Large intestine (tissue), 3 donors: ENCODE measurements around the gene PSMC6. TPM values are rescaled to one million over a fixed set of nuclear protein-coding genes. Genes with fewer than 3 reads are reported as not detected.
"Not testable (repeated sequence)": the region's sequence is repeated elsewhere in the genome, so short reads cannot be mapped to it uniquely, and the experiment has no call there.

Experiments used
- DNase-seq, 2 donors: peaks; one replicate each; pipeline versions ENCODE4 v3.0.0 to v3.0.0-alpha.2; 2013
- H3K27ac ChIP-seq: one replicate; pipeline ENCODE4 v1.5.1; 2013; ENCODE audit warnings: low read length
- H3K27me3 ChIP-seq: 2 replicates; pipeline ENCODE4 v1.6.1; 2013; ENCODE audit warnings: low read length; ENCODE audit not compliant: control insufficient read depth, insufficient read depth
- H3K36me3 ChIP-seq: 2 replicates; pipeline ENCODE4 v1.6.1; 2013; ENCODE audit warnings: low read length; ENCODE audit not compliant: control insufficient read depth, insufficient read depth
- H3K4me1 ChIP-seq: one replicate; pipeline ENCODE4 v1.6.1; 2013; ENCODE audit warnings: low read length; ENCODE audit not compliant: control insufficient read depth, insufficient read depth
- H3K4me3 ChIP-seq: one replicate; pipeline ENCODE4 v1.5.1; 2013; ENCODE audit warnings: low read length
- H3K9me3 ChIP-seq: one replicate; pipeline ENCODE4 v1.6.1; 2013; ENCODE audit warnings: mild to moderate bottlenecking, low read depth, low read length, moderate library complexity; ENCODE audit not compliant: control insufficient read depth
- WGBS: methylation state at CpG from one replicate; pipeline ENCODE4 v1.1.5; 2013; ENCODE audit warnings: low lambda C conversion rate; ENCODE audit not compliant: insufficient coverage; 5-methylcytosine and 5-hydroxymethylcytosine counted together
- polyA plus RNA-seq: library from polyadenylated mRNA; unstranded; fragments of 120-200 nt; gene quantifications from one replicate; pipeline ENCODE4 v1.2.1, GENCODE V29; 2013

Gene PSMC6
- polyA plus RNA-seq, 1 donor: 127 TPM

DNA sequence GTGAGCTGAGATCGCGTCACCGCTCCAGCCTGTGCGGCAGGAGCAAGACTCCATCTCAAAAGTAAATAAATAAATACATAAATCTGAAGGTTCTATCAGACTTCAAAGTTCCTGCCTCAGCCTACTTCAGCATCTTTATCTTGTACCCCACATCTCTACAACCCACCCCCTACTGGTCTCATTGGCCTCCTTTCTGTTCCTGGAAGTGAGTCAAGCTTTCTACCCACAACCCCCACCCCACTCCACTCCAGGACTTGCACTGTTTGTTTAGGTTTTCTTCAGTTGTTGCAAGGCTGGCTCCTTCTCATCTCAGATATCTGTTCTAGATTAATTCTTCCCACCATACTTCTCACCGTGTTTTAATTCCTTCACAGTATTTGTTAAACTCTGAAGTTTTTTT is 714 bp upstream of the PSMC6 start:
- Histone ChIP-seq H3K27ac (peak overlapping the region; percentile 93), H3K4me1 (peaks cover 8% of the 10 kb centered on the region), H3K27me3 (no peaks in the 10 kb centered on the region), H3K4me3 (peak overlapping the region; percentile 71), H3K36me3 (peaks cover 15% of the 10 kb centered on the region), H3K9me3 (no peaks in the 10 kb centered on the region)
- DNase-seq: peak; percentile 12 to 17
- WGBS: 60% methylated on average over 1 of the region's 5 CpGs

DNA sequence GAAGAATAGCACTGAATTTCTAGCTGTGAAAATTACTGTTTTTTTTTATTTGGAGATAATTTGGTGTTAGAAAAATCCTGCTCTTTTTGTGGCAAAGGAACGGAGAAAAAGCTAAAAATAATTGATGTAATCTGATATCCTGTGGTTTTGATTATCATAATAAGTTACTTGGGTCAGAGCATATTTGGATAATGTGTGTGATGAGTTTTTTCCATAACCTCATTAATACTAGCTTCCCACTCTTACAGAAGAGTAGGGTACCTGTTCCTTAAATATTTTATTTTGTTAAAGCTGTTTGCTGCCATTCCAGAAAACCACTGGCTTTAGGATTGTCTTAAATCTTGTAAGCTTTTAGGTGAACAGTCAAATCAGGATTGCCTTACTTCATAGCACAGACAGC is 4.7 kb downstream of the PSMC6 start:
- WGBS: 92% methylated on average over 1 of the region's 1 CpG
- no peaks in the 10 kb centered on the region for H3K27me3 ChIP-seq
- no peak overlapping the region for H3K27ac ChIP-seq
- DNase-seq: no peak
- H3K9me3 ChIP-seq: no peaks in the 10 kb centered on the region
- H3K4me1 ChIP-seq: no peaks in the 10 kb centered on the region
- no peak overlapping the region for H3K4me3 ChIP-seq
- H3K36me3 ChIP-seq: peaks cover 51% of the 10 kb centered on the region

DNA sequence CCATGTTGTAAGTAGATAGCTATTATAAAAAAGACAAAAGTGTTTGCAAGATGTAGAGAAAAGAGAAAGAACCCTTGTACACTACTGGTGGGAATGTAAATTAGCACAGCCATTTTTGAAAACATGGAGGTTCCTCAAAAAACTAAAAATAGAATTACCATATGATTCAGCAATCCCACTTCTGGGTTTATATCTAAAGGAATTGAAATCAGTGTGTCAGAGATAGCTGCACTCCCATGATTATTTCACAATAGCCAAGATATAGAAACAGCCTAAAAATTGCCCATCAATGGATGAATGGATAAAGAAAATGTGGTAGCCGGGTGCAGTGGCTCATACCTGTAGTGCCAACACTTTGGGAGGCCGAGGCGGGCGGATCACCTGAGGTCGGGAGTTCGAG is 9.2 kb downstream of the PSMC6 start:
- Histone ChIP-seq H3K4me3 (no peak overlapping the region), H3K27ac (no peak overlapping the region), H3K36me3 (peaks cover 58% of the 10 kb centered on the region), H3K27me3 (no peaks in the 10 kb centered on the region), H3K4me1 (no peaks in the 10 kb centered on the region), H3K9me3 (no peaks in the 10 kb centered on the region)
- no peak for DNase-seq
- no CpG with 5 or more reads among the region's 6 CpGs for WGBS

DNA sequence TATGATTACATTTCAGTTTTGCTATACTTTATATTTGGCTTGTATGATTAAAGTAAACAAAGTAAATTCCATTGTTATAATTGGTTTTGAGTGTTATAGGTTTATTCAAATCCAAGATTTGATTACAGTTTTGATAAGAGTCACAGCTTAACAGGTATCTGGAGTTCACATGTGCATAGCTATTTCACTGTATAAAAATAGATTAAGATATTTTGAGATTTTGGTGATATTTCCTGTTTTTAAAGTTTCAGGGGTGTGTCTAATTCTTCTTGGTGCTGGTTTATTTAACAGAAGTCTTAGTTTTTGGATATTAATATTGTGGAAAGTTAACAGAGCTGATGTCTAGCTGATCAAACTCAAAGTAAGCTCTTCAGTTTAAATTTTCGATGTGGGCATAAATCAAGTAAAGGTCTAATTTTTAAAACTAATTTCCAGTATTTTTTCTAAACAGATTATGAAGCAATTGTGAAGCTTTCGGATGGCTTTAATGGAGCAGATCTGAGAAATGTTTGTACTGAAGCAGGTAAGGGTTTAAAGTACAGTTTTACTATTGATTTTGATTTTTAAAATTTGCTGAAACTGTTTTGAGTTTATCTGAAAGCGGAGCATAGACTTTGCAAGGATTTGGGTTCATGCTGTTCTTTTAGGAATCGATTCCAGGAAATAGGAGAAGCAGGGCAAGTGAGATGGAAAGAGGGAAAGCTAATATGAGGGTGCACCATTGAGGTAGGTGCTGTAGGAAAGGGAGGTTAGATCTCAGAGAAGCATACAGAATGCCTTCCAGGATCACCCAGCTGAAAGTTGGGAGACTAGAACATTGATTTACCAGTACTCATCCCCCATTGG is 16.7 kb downstream of the PSMC6 start:
- Histone ChIP-seq H3K36me3 (peaks cover 64% of the 10 kb centered on the region), H3K4me1 (no peaks in the 10 kb centered on the region), H3K27ac (no peak overlapping the region), H3K27me3 (no peaks in the 10 kb centered on the region), H3K9me3 (no peaks in the 10 kb centered on the region), H3K4me3 (no peak overlapping the region)
- WGBS: 100% methylated on average over 4 of the region's 4 CpGs
- no peak for DNase-seq

DNA sequence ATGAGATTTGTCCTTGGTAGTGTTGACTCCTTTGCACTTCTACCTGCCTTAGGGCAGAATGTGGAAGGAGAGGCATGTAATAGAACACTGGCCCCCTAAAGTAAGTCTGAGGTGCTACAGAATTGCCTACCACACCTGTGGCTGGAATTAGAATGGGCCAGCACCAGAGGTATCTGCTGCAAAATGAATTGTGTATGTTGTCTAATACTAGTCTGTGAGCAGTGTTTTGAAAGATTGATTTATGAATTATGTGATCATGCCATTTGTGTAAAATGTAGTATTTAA is 17.3 kb downstream of the PSMC6 start:
- no peaks in the 10 kb centered on the region for H3K4me1 ChIP-seq
- H3K27me3 ChIP-seq: no peaks in the 10 kb centered on the region
- no peak overlapping the region for H3K4me3 ChIP-seq
- DNase-seq: no peak
- no peak overlapping the region for H3K27ac ChIP-seq
- H3K36me3 ChIP-seq: peaks cover 66% of the 10 kb centered on the region
- no peaks in the 10 kb centered on the region for H3K9me3 ChIP-seq

- H3K4me3 ChIP-seq, H3K27ac ChIP-seq, DNase-seq, H3K27me3 ChIP-seq, H3K4me1 ChIP-seq, H3K9me3 ChIP-seq: not testable (repeated sequence)
- peaks cover 42% of the 10 kb centered on the region for H3K36me3 ChIP-seq
- WGBS: 100% methylated on average over 1 of the region's 2 CpGs
Observed at GRCh38 chr14:52727509-52727908, 20.5 kb downstream of the PSMC6 start.

DNA sequence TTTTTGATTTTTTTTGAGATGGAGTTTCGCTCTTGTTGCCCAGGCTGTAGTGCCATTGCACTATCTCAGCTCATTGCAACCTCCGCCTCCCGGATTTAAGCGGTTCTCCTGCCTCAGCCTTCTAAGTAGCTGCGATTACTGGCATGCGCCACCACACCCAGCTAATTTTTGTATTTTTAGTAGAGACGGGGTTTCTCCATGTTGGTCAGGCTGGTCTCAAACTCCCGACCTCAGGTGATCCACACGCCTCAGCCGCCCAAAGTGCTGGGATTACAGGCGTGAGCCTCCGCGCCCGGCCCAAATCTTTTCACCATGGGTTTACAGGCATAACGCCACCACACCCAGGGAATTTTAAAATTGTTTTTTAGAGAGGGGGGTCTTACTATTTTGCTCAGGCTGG is 22.0 kb downstream of the PSMC6 start:
- DNase-seq, H3K4me1 ChIP-seq, H3K27me3 ChIP-seq, H3K9me3 ChIP-seq, H3K4me3 ChIP-seq, H3K27ac ChIP-seq: not testable (repeated sequence)
- H3K36me3 ChIP-seq: peaks cover 38% of the 10 kb centered on the region
- WGBS: 100% methylated on average over 1 of the region's 15 CpGs

DNA sequence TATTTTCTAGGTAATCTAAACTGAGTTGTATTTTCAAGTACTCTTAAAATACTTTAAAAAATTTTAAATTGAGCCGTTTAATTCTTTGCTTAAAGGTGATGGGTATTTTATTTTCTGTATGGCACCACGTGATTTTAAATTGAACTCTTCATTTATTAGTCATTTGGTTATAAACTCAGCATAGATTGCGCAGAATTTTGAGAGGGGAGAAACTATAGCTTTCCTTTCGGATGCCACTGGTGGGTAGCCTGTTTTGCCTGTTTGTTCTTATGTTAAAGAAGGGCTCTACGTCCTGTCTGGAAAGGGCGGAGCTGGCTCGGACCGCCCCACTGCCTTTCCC is 22.6 kb downstream of the PSMC6 start:
- Histone ChIP-seq H3K9me3 (no peaks in the 10 kb centered on the region), H3K4me3 (peak overlapping the region; percentile 36), H3K27ac (peak overlapping the region; percentile 49), H3K4me1 (no peaks in the 10 kb centered on the region), H3K36me3 (peaks cover 35% of the 10 kb centered on the region), H3K27me3 (no peaks in the 10 kb centered on the region)
- no peak for DNase-seq
- 5% methylated on average over 2 of the region's 8 CpGs for WGBS

- Histone ChIP-seq H3K27ac (peak within 1 kb of the TSS; percentile 82), H3K4me3 (peak within 1 kb of the TSS; percentile 94), H3K9me3 (no peaks in the 10 kb centered on the region), H3K36me3 (peaks cover 31% of the 10 kb centered on the region), H3K4me1 (no peaks in the 10 kb centered on the region), H3K27me3 (no peaks in the 10 kb centered on the region)
- no CpG with 5 or more reads among the region's 72 CpGs for WGBS
- peak; percentile 98 to 99 for DNase-seq
Observed at GRCh38 chr14:52729925-52730708, 23.1 kb downstream of the PSMC6 start, which contains the start of gene STYX. STYX (plus strand) TSS chr14:52730166; CDS start chr14:52730475, 309 bp downstream.

DNA sequence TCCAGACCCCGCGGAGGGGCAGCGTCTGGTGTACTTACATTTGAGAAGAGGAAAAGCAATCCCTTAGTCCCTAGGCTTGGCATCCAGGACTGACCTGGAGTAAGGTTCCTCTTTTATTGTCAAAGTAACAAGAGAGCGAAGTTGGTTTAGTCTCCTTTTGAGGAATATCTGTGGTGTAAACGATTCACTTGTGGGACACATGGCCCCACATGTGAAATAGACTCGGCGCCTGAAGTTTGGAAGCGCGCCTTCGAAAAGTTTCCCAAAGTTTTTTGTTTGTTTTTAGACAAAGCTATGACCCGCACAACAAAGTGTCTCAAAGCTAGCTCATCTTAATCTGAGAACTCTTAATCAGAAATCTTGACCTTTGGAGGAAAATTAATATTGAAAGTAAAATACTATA is 23.7 kb downstream of the PSMC6 start:
- H3K4me3 ChIP-seq: peak overlapping the region; percentile 94
- WGBS: no CpG with 5 or more reads among the region's 11 CpGs
- peaks cover 26% of the 10 kb centered on the region for H3K36me3 ChIP-seq
- H3K27me3 ChIP-seq: no peaks in the 10 kb centered on the region
- no peaks in the 10 kb centered on the region for H3K9me3 ChIP-seq
- DNase-seq: no peak
- peak overlapping the region; percentile 82 for H3K27ac ChIP-seq
- H3K4me1 ChIP-seq: no peaks in the 10 kb centered on the region
